ENCODE results near the gene MRPL28.
"Not testable (repeated sequence)": the region's sequence is repeated elsewhere in the genome, so short reads cannot be mapped to it uniquely, and the experiment has no call there.

The MRPL28 gene

DNA sequence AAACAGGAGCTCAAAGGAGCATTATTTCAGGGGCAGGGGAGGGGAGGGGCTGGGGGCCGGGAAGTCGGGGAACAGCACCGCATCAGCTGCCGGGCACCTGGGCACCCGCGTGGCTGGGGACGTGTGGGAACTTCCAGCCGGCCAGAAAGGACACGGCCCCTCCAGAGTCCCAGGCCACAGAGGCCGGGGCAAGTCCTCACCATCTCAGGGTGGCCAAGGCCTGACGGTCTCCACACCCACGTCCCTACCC is 10.3 kb upstream of the MRPL28 start:
- H3K9me3 ChIP-seq, result no peaks in the 10 kb centered on the region
- H3K4me1 ChIP-seq, result peaks cover 45% of the 10 kb centered on the region
- peaks cover 34% of the 10 kb centered on the region for H4K20me1 ChIP-seq
- no peaks in the 10 kb centered on the region; the same call in 1 of the 2 replicates for H3K27me3 ChIP-seq
- peak overlapping the region; percentile 78; the same call in 1 of the 2 replicates for H3K27ac ChIP-seq
- no peak for TF ChIP-seq Cebpa-rat (IDR thresholded peaks at IDR 0.05)
- peak overlapping the region; percentile 85 for H3K9ac ChIP-seq
- H3K4me3 ChIP-seq, result peak overlapping the region; percentile 89
- peak overlapping the region; percentile 100 for H3K4me2 ChIP-seq
- peaks cover 22% of the 10 kb centered on the region for H3K36me3 ChIP-seq

GRCh38 chr16:379961-380761 is 9.8 kb upstream of the MRPL28 start:
- Histone ChIP-seq H3K27me3 (no peaks in the 10 kb centered on the region; the same call in 1 of the 2 replicates), H3K36me3 (peaks cover 27% of the 10 kb centered on the region), H3K9ac (0 out of 2 replicates have a peak overlapping the region, but pooled peaks have one; percentile 48), H3K9me3 (no peaks in the 10 kb centered on the region), H4K20me1 (peaks cover 34% of the 10 kb centered on the region), H3K4me2 (peak overlapping the region; percentile 100), H3K4me1 (peaks cover 44% of the 10 kb centered on the region), H3K27ac (no peak overlapping the region), H3K4me3 (no peak overlapping the region)
- no peak for TF ChIP-seq Cebpa-rat (IDR thresholded peaks at IDR 0.05)

DNA sequence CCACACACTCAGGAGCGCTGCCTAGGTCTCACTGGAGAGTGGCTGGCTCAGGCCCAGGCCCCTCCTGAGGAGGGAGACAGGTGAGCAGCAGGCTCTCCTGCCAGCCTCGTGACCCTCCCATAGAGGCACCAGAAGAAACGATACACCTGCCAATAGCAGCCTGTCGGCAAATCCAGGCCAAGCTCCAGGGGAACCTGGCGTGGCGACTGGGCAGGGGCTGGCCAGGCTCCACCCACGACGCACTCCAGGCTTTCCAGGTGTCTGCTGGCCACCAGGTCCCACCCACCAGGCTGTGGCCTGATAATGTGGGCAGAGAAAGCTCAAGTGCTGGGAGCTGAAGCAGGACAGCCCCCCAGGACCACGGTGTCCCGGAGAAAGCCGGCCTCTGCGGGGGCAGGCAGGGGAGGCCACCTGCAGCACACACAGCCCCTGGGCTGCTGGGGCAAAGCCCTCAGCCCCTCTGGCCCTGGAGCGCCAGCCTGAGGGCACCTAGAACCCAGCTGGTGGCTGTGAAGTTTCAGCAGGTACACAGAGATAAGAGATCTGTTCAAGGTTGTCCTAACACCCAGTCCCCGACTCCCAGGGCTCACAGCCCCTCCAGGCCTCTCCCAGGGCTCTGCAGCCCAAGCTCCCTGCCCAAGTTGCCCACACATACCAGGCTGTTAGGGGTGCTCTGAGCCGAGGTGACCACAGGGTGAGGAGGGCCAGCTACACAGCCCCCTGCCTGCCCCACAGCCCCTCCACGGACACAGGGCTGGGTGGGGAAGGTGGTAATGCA is 9.0 kb upstream of the MRPL28 start:
- Histone ChIP-seq H3K4me2 (no peak overlapping the region), H3K27ac (no peak overlapping the region), H3K4me1 (peaks cover 37% of the 10 kb centered on the region), H3K27me3 (no peaks in the 10 kb centered on the region; the same call in 1 of the 2 replicates), H3K9ac (peak overlapping the region; percentile 48; the same call in 1 of the 2 replicates), H3K4me3 (no peak overlapping the region), H3K36me3 (peaks cover 35% of the 10 kb centered on the region), H4K20me1 (peaks cover 34% of the 10 kb centered on the region), H3K9me3 (no peaks in the 10 kb centered on the region)
- no peak for TF ChIP-seq Cebpa-rat (IDR thresholded peaks at IDR 0.05)

DNA sequence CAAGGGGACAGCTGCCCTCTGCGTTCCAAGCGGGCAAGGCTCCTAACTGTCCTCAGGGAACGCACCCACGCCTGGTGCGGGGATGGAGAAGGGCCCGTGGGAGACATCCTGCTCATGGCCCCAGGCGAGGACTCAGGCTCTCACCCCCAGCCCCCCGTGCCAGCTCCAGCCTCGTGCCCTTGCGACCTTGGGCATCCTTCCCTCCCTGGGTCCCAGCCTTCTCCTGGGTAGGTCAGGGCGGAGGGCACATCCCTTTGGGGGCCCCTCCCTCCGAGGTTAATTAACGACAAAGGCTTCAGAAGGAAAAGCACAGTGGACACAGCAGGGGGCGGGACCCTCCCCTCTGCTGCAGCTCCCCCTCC is 8.5 kb upstream of the MRPL28 start:
- Histone ChIP-seq H3K27me3 (no peaks in the 10 kb centered on the region; the same call in 1 of the 2 replicates), H3K4me3 (no peak overlapping the region), H3K27ac (no peak overlapping the region), H4K20me1 (peaks cover 34% of the 10 kb centered on the region), H3K4me2 (no peak overlapping the region), H3K9me3 (no peaks in the 10 kb centered on the region), H3K9ac (0 out of 2 replicates have a peak overlapping the region, but pooled peaks have one; percentile 15), H3K36me3 (peaks cover 41% of the 10 kb centered on the region), H3K4me1 (peaks cover 32% of the 10 kb centered on the region)
- no peak for TF ChIP-seq Cebpa-rat (IDR thresholded peaks at IDR 0.05)

DNA sequence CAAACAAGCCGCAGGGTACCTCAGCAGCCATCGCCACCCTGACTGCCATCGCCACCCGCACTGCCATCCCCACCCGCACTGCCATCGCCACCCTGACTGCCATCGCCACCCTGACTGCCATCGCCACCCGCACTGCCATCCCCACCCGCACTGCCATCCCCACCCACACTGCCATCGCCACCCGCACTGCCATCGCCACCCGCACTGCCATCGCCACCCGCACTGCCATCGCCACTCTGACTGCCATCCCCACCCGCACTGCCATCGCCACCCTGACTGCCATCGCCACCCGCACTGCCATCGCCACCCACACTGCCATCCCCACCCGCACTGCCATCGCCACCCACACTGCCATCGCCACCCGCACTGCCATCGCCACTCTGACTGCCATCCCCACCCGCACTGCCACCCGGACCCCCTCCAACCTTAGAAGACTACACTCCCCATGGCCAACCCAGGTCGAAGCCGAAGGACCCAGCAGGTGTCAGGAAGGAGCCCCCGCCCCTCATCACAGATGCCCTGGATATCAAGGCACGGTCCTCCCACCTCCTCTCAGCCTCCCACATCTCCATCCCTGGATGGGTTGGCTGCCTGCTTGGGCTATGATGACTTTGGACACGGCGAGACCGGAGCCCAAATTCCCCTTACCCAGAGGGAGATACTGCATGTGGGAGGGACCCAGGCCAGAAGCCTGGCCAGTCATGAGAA is 7.9 kb upstream of the MRPL28 start:
- Histone ChIP-seq H3K36me3 (peaks cover 46% of the 10 kb centered on the region), H3K9ac (0 out of 2 replicates have a peak overlapping the region, but pooled peaks have one; percentile 15), H3K4me1 (peaks cover 28% of the 10 kb centered on the region), H4K20me1 (peaks cover 34% of the 10 kb centered on the region)
- H3K4me2 ChIP-seq, H3K27me3 ChIP-seq, H3K4me3 ChIP-seq, H3K9me3 ChIP-seq, H3K27ac ChIP-seq: not testable (repeated sequence)

GRCh38 chr16:377419-377951 is 7.1 kb upstream of the MRPL28 start:
- Histone ChIP-seq H3K9me3 (no peaks in the 10 kb centered on the region), H3K4me1 (peaks cover 29% of the 10 kb centered on the region), H3K4me3 (no peak overlapping the region), H3K27me3 (no peaks in the 10 kb centered on the region), H3K27ac (no peak overlapping the region), H3K9ac (no peak overlapping the region), H3K4me2 (no peak overlapping the region), H4K20me1 (peaks cover 39% of the 10 kb centered on the region), H3K36me3 (peaks cover 54% of the 10 kb centered on the region)
- TF ChIP-seq Cebpa-rat (IDR thresholded peaks at IDR 0.05), result no peak

GRCh38 chr16:376817-377418 is 6.6 kb upstream of the MRPL28 start:
- TF ChIP-seq Cebpa-rat (IDR thresholded peaks at IDR 0.05), result no peak
- Histone ChIP-seq H4K20me1 (peaks cover 45% of the 10 kb centered on the region), H3K4me2 (no peak overlapping the region), H3K9ac (no peak overlapping the region), H3K36me3 (peaks cover 59% of the 10 kb centered on the region), H3K27ac (no peak overlapping the region), H3K4me1 (peaks cover 34% of the 10 kb centered on the region), H3K27me3 (no peaks in the 10 kb centered on the region), H3K9me3 (no peaks in the 10 kb centered on the region), H3K4me3 (no peak overlapping the region)

GRCh38 chr16:375927-376816 is 5.8 kb upstream of the MRPL28 start:
- Histone ChIP-seq H3K4me2 (no peak overlapping the region), H3K27ac (no peak overlapping the region), H3K9ac (no peak overlapping the region), H4K20me1 (peaks cover 46% of the 10 kb centered on the region), H3K4me1 (peaks cover 42% of the 10 kb centered on the region), H3K4me3 (no peak overlapping the region), H3K27me3 (no peaks in the 10 kb centered on the region), H3K36me3 (peaks cover 59% of the 10 kb centered on the region), H3K9me3 (no peaks in the 10 kb centered on the region)
- no peak for TF ChIP-seq Cebpa-rat (IDR thresholded peaks at IDR 0.05)

Measured in BLaER1 (cell line).